ENCODE data around the gene SGCA.

The SGCA gene

DNA sequence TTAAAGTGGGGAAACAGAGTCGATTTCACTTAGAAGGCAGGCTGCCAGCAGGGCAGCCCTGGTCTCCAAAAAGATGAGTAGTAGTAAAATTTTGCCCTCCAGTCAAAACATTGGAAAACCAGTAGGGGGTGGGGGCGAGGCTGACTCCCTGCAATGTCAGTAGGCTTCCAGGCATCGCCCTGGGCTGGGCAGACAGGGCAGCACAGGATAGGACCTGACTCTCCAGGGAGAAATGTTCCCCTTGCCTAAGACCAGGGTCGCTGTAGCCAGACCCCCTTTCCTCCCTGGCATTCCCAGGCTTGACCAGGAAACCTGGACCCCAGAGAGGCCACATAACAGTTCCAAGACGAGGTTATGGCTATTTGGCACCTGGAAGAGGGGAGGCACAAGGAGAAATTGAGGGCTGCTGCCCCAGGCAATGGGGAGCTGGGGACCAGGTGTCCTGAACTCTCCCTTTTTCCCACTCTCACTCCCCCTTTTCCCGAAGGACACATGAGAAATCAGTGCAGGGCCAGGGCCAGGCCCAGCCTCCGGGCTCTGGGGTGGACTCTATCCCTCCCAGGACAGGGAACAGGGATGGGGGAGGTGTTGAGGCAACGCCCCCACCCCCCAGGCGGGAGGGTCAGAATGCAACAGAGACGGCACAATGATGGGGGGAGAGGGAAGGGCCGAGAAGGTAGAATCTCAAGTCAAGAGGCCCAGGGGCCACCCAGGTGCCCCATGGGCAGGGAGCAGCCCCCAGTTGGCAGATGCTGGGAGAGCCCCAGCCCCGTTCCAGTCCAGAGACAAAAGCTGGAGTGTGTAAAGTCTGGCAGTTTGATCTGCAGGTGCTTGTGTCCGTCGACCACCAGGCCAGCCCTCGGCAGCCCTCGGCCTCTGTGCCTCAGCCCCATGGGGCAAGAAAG, 31.3 kb upstream of the SGCA start:
- no peak for DNase-seq

DNA sequence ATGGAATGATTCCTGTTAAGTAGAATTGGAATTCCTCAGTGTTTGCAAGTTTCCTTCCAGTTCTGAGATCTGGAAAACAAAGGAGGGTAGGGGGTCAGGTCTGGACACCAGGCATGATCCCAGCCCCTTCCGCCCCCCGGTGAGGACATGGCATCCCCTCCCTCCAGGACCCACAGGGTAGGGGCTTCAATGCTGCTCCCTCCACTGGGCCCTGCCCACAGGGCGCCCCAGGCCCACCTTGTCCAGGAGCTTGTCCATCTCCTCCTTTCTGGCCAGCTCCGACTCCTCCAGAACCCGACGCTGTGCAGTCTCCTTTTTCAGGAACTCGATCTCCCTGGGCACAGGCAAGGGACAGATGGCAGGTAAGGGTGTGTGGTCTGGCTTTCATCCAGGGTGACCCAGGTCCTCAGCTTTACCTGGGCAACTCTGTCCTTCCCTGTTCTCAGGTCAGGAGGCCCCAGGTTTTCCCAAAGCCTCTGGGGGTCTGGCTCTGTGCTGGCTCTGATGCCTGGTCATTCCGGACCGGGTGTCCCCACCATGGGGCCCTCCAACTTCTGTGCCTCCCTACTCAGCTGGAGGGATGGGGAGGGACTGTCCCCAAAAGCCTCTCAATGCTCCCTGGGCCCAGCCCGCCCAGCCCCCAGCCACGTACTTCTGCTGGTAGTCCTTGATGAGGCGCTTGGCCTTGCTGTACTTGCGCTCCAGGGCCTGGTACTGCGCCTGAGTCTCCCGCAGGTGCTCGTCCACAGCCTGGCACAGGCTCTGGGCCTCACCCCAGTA, 30.3 kb upstream of the SGCA start:
- DNase-seq, result no peak

DNA sequence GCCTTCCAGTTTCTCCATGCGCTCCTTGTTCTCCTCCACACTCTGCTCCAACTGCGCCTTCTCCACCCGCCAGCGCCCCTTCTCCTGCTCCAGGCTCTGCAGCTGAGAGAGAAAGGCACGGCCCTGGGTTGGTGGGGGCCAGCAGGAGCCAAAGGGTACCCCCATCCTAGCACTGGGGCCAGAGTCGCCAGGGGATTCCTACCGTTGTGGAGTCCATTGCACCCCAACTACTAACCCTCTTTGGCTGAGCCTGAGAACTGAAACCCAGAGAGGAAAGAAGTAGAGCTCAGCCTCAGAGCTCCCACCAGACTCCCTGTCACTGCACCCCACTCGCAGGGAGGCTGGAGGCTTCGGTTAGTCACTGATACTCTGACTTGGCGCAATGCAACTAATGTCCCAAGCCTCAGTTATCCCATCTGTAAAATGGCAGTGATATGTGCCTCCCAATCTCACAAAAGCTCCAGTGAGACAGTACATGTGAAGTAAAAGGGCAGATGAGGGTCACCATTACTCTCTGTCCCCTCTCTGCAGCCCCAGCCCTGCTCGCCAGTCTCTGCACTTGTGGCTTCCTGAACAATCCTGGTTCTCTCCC, 29.6 kb upstream of the SGCA start:
- no peak for DNase-seq

DNA sequence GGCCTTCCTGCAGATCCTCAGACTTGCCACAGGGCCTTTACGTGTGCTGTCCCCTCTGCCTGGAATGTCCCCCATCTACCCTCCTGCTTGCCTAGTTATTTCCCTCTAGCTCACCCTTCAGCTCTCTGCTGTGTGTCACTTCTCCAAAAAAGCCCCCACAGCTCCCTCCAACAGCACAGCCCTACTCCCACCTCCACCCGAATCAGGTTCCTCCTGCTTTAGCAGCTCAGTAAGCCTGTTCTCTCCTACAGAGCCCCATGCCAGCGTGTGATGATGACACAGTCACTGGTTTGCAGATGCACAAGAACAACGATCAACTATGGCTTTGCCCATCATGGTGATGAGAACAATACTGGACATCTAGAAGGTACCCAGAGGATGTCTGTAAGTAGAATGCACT, 28.8 kb upstream of the SGCA start:
- no peak for DNase-seq

DNA sequence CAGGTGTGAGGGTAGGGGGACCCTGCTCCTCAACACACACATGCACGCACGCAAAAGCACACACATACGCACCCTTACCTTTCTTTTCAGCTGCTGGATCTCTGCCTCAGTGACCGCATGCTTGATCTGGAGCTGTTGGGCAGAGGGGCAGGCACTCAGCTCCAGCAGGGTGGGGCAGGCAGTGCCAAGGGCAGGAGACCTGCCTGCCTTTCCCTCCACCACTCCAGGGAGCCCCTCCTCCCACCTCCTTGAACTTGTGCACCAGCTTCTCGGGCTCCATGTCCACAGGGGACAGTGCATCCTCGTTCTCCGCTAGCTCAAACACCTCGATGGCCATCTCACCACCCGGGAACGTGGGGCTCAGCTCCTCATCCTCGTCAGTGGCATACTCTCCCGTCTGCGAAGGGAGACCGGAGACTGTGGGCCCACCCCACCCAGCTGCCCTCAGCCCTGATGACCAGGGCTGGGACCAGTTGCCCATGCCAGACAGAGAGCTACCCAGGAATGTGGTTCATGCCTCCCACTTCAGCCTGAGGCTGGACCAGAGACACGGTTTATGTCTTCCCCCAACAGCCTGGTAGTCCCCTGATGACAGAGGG, 26.5 kb upstream of the SGCA start:
- DNase-seq, result no peak

DNA sequence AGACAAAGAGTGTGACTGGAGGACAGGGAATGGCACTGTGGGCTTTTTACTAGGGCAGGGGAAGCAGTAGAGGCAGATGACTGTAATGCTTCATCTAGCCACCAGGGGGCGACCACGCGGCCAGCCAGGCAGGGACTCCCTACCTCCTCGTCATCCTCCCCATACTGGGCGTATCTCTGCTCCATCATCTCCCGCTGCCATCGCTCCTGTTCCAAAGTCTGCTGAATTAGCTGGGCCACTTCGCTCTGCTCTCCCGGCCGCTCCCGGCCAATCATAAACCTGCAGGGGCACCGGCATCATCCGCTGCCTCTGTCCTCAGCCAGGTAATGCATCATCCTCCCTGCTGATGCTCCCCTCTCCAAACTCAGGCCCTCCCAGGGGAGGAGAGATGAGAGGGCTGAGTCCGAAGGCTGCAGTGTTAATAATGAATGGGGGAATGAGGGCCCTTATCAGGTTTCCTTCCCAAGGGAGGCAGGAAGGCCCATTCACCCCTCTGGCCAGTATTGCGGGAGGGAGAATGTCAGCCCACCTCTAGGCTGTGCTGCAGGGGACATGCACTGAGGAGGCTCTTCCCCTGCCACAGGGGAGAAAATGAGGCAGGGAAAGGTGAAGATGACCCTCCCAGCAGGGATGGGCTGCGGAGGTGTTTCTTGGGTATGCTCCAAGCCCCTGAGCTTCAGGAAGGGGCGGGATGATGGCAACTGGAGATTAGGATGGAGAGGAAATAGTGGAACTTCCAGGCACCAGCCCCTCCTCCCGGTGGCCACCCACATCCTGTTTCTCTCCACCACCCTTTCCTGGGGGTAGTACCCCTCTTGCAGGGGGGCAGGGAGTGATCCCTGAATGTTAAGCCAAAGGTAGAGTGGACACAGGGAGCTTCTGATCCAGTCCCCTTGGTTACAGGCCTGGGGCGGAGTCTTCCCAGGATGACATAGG, 25.6 kb upstream of the SGCA start:
- no peak for DNase-seq

DNA sequence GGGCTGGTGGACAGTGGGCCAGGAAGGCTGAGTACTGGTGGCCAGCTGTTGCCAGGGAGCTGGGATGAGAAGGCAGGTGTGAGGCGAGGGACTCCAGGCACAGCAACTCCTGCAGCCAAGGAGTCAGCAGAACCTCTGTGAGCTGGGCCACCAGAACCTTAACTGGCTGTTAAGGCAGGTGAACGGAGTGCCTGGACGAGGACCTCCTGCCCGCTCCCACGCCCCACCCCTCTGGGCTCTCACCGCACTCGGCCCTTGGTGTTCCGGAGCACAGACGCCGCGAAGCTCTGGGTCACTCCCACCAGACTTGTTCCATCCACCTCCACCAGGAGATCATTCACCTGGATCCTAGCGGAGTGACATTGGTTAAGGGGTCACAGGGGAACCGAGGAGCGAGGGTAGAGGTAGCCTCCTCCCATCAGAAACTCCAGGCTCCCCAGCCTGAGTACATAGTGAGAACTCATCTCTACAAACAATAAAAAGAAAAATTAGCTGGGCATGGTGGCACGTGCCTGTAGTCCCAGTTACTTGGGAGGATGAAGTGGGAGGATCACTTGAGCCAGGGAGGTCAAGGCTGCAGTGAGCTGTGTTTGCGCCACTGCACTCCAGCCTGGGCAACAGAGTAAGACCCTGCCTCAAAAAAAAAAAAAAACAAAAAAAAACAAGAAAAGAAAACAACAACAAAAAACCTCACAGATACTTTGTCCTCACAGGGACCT, 24.6 kb upstream of the SGCA start:
- DNase-seq, result no peak

DNA sequence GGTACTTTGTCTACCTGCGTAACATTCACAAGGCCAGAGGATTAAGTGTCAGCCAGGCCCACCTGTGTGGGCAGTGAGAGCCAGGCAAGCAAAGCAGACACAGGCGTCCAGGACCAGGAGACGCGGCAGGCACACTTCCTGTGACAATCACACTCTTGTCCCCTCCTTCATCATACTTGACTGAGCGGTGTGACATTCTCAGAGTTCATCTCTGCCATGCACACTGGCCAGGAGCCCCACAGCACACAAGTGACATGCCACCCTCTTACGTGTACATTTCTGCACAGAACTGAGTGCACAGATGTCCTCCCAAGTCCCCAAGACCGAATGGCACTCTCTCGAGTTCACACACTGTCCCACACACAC, 24.1 kb upstream of the SGCA start:
- no peak for DNase-seq

DNA sequence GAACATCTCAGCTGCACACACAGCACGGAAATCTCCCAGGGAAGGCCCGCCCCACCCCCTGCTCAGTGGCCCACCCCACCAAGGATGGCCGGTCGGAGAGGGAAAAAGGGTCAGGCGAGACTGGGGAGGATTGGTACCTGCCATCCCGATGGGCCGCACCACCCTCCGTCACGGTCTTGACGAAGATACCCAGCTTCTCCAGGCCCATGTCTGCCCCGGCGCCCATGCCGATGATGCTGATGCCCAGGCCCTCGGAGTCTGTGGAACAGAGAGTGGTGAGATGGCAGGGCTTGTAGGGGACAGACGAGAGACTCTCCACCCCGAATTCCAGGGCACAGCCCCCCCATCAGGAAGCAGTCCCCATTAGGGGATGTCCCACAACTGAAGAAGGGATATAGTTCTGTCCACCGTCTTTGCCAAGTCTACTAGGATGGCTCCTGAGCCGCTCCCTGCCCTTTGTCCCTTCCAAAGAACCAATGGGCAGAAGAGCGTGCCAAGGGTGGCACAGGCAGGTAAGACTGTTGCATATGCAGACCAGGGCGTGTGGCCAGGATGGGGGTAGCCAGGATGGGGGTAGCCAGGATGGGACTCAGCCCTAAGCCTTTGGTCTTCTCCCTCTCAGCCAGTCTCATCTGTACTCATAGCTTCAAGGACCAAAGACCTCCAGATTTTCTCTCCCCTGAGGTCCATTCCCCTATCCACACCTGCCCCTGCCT, 22.2 kb upstream of the SGCA start:
- no peak for DNase-seq

DNA sequence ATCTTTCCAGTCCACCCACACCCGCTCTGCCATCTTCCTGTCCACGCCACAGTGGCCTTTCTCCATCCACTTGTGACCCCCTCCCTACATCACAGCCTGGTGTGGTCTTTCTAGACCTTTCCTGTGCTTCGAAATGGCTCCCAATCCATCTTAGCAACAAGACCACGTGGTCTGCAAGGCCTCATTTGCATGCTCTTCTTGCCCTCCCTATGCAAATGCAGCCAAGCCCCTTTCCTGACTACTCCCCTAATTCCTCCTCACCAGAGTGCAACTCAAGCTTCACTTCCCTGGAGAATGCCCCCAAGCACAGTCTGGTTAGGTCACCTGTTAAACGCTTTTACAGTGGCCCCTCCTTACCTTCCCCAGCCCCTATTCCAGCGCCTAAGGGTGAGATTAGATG, 21.4 kb upstream of the SGCA start:
- DNase-seq, result no peak

DNA sequence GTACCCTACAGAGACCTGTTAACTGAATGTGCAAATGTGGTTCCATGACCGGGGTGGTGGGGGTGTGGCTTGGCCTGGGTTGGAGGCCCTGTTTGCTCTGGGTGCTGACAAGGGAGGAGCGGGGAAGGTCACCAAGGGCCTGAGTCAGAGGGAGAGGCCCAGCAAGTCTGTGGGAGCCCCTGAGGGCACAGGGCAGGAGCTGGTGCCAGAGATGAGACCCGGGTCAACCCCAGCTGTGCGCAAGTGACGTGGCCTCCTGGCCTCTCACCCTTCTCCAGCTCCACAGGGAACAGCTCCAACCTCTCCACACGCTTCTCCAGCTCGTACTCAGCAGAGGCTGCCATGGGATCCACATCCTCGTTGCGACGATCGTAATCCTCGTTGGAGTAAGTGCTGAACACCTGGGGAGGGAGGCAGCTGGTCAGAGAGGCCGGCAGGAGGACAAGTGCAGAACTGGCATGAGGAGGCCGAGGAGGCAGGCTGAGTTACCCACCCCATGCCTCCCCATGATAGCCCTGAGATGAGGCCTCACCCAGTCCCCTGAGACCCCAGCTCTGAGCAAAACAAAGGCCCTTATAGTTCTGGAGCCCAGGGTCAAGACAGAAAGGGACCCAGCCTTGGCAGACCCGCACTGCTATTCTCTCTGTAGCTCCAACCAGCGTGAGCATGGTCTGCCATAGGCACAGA, 20.8 kb upstream of the SGCA start:
- DNase-seq, result no peak

DNA sequence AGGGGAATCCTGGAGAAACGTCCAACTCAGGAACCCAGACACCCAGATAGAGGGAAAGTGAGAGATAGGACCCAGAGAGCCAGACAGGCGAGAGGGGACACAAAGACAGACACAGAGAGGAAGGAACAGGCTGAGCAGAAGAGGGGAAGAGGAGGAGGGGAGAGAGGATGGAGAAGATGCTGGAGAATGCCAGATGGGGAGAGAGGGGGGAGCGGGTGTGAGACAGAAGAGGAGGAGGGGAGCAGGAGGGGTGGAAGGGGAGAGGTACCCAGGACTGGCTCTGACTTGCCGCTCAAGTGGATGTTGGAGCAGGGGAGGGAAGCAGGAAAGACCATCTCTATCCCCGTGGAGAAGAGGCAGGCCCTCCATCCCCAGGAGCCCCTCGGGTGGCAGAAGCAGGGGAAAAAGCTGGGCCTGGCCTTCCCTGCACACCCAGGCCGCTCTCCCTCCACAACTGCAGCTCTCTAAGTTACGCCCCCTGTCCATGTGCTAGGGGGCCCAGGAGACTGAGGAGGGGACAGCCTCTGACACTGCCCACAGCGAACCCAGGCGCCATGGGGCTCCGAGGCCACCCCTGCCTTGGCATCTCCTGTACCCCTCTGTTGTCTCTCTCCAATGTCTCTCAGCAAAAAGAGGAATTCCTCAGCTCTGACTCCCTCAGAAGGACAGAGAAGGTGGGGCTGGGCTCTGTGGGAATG, 20.1 kb upstream of the SGCA start:
- no peak for DNase-seq

DNA sequence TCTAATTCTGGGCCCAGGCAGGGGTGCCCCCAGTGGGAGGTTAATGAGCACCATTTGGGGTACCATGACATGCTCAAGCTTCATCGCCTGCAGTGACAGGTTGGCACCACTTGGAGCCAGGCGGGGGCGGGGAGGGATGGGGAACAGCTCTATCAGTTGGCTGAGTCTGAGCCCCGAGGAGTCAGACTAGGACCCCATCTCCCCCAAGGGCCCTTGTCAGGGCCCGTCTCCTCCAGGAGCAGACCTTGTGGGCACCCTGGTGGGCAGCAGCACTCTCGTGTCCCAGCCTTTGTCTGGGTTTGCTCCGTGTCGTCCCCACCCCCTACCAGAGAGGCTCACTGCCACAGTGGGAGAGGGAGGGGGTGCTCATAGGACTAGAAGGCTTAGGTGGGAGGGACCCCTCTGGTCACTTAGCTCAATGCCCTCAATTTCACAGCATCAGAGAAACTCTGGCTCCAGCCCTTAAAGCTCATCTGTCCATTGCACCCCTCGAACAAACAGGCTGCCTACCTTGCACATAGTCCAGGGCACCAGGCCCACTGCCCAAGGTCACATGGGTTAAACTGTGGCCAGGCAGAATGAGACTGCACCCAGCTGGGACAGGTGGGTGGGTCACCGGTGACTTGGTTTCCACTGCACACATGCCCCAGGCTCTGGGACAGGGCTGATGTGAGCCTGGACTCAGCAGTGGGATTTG, 19.4 kb upstream of the SGCA start:
- no peak for DNase-seq

DNA sequence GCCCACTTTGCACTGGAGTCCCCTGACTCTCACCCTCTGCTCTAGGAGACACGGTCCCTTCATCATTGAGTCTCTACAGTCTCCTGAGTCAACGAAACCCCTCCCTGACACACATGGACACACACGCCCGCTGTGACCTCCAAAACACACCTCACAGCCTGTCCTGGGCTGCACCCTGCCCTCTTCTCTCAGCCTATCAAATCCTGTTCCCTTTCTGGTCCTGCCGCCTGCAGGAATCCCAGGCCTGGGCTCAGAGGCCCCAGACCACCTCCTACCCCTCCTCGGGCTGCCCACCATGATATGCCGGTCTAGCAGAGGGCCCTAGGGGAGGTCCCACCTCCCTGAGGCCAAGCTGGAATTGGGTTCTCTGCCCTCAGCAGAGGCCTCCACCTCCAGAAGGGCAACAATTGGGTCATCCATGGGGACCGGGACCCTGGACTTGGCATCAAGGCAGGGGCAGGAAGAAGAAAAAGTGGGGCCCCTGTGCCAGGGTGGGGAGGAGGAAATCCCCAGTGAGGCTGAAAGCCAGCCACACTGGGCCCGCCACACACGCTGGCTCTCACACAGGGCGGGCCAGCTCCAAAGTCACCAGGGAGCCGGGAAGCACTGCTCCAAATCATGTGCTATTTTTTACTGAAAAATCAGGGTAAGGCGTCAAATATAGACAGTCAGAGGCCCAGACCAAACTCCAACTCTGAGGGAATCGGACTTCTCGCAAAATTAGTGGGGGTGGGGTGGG, 18.7 kb upstream of the SGCA start:
- no peak for DNase-seq

DNA sequence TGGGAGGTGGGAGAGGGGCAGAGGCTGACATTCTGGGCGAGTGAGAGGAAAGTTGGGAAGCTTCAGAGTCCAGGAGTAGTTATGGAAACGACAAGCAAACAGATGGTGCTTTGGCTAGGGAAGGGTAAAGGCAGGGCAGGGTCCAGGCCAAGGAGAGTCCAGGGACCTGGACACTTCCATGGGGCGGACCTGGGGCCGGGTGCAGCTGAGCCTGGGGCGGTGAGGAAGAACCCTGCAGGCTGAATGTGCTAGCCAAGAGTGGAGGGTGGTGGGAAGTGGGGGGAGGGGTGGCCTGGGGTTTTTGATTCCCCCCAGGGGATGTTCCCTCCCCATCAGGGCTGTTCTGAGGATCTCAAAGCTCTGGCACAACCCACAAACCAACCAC, 18.0 kb upstream of the SGCA start:
- no peak for DNase-seq

DNA sequence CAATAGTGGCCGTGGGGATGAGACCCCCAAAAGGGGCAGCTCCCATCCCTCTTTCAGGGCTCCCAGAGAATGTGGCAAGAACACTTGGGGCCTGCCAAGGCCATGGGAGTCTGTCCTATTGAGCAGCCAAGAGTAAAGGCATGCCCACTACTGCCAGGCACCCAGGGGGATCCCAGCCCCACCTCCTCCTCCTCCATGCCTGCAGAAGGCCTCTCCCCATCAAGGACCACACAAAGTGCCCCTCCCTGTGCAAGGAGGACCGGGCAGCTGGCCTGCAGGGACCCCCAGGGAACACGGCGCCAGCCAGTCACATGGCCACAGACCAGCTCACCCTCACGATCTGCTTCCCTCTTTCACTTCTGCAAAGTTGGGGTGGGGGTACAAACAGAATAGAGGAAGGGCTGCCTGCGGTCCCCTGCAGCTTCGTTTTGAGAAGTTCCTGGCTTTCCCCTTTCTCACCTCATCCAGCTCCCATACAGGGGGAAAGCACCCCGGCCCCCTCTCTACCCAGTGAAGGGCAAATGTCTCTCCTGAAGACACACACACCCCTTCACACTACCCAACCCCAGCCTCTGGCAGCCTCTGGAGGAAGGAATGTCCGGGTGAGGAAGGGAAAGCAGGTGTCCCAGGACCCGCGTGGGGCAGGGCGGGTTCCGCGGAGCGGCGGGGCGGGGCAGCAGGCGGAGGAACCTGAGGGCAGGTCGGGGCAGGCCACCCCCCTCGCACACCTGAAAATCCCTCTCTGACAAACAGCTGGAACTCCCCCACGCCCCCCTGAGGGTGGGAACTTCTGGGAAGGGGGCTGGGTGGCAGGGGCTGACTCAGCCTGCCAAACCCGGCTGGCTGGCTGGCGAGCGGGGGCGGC, 17.3 kb upstream of the SGCA start:
- no peak for DNase-seq

DNA sequence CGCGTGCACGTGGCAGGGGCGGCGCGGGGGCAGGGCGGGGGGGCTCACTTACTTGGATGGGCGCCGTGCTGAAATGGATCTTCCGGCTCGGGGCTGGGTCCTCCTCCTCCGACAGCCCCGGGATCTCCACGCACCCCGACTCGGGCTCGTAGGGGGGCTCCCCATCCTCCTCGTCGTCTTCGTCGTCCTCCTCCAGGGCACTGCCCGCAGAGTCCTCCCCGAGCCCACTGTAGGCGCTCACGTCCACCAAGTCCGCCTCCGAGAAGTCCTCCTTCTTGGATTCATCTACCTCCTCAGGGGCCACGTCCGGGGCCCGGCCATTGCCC, 16.8 kb upstream of the SGCA start:
- no peak for DNase-seq
